ENCODE results near the gene MEF2B. TPM values are rescaled to one million over a fixed set of nuclear protein-coding genes. Genes with fewer than 3 reads are reported as not detected.

MEF2B gene
- total and polyA plus RNA-seq, 2 donors (not counting 3 experiments of a cell fraction or from before 2014, with no cell fraction given), result 0.52 to 1.2 TPM

DNA sequence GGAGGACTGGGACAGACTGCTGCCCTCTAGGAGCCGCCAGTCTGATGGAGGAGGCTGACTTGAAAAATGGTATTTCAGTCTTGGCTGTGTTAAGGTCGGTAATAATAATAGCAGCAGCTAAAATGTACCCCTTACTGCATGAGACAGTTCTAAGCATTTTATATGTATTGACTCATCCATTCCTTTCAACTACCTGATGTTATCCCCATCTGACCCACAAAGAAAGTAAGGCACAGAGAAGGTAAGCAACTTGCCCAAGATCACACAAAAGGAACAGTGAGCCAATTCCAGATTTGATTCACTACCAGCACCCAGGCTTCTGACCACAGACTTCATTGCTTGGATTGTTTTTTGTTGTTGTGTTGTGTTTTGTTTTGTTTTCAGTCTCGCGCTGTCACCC lies 45.7 kb upstream of the MEF2B start:
- Histone ChIP-seq H3K4me2 (ENCODE audit: insufficient read depth, low read length) (no peak overlapping the region), H3K27ac (ENCODE audit: insufficient read depth, low read depth, low read length) (no peak overlapping the region), H3K27me3 (ENCODE audit: control insufficient read depth in 2 of 2, insufficient read depth in 2 of 2, low read length in 2 of 2) (peaks cover 10 to 11% of the 10 kb centered on the region in 2 experiments), H2AFZ (ENCODE audit: low read depth, low read length) (no peak overlapping the region), H3K4me1 (ENCODE audit: control insufficient read depth, extremely low read depth, insufficient read depth, low read length) (no peaks in the 10 kb centered on the region), H3K9ac (replicated peaks; ENCODE audit: extremely low read depth, insufficient read depth, low read length) (no peak overlapping the region), H3K9me3 (replicated peaks; ENCODE audit: control insufficient read depth, insufficient read depth, low read length) (no peaks in the 10 kb centered on the region), H3K9me1 (replicated peaks; ENCODE audit: control insufficient read depth, extremely low read depth, insufficient read depth, low read length) (no peaks in the 10 kb centered on the region), H3K4me3 (replicated peaks in 1 of 3; ENCODE audit: insufficient read depth in 1 of 3, low read depth in 1 of 3, low read length in 3 of 3) (no peak overlapping the region), H3K36me3 (ENCODE audit: control insufficient read depth in 2 of 2, extremely low read depth in 1 of 2, insufficient read depth in 2 of 2, low read length in 2 of 2) (no peaks in the 10 kb centered on the region), H4K20me1 (replicated peaks; ENCODE audit: control insufficient read depth, extremely low read depth, insufficient read depth, low read length) (no peaks in the 10 kb centered on the region), H3K79me2 (ENCODE audit: control insufficient read depth, insufficient read depth, low read length) (no peaks in the 10 kb centered on the region)
- ChIA-PET CTCF (interaction anchor here (1.5 to 2.9 kb wide), 2 partner anchors 9 to 14 kb away, joined by 8 to 9 read pairs; no protein-coding TSS in a partner anchor), POLR2A (interaction anchor here (0.6 kb wide), 1 partner anchor 1001 kb away, joined by 3 read pairs; no protein-coding TSS in a partner anchor)
- no TSS peak for BruUV-seq (replicated peaks)
- intact Hi-C loops (cut with micrococcal nuclease) (no loop called here), dilution Hi-C loops (cut with MboI; ENCODE audit: extremely low pct_ligation_motif_present, low sequenced_read_pairs) (no loop called here)
- DNase-seq (ENCODE audit: low read depth, low spot score), result no peak
- no peak for TF ChIP-seq POLR2AphosphoS5 (IDR thresholded peaks at IDR 0.05; ENCODE audit: insufficient read depth, low read depth, low read length)
- TF ChIP-seq EZH2 (IDR thresholded peaks at IDR 0.05; ENCODE audit: borderline replicate concordance, low read depth, low read length, severe bottlenecking), result no peak
- TF ChIP-seq, protein P1, sequence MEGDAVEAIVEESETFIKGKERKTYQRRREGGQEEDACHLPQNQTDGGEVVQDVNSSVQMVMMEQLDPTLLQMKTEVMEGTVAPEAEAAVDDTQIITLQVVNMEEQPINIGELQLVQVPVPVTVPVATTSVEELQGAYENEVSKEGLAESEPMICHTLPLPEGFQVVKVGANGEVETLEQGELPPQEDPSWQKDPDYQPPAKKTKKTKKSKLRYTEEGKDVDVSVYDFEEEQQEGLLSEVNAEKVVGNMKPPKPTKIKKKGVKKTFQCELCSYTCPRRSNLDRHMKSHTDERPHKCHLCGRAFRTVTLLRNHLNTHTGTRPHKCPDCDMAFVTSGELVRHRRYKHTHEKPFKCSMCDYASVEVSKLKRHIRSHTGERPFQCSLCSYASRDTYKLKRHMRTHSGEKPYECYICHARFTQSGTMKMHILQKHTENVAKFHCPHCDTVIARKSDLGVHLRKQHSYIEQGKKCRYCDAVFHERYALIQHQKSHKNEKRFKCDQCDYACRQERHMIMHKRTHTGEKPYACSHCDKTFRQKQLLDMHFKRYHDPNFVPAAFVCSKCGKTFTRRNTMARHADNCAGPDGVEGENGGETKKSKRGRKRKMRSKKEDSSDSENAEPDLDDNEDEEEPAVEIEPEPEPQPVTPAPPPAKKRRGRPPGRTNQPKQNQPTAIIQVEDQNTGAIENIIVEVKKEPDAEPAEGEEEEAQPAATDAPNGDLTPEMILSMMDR (IDR thresholded peaks at IDR 0.05; ENCODE audit: extremely low read depth in 1 of 2, insufficient read depth in 1 of 2, low read depth in 1 of 2, low read length in 2 of 2), result no peak
- TF ChIP-seq FOS (IDR thresholded peaks at IDR 0.05; ENCODE audit: borderline replicate concordance, insufficient read depth, low read length), result no peak
- TF ChIP-seq POLR2A (IDR thresholded peaks at IDR 0.05; ENCODE audit: low read depth, low read length), result no peak
- TF ChIP-seq MYC (IDR thresholded peaks at IDR 0.05; ENCODE audit: low read depth, low read length), result no peak
- no peak for TF ChIP-seq GATA2 (IDR thresholded peaks at IDR 0.05; ENCODE audit: insufficient read depth, insufficient read length, low read depth, low read length)
- TF ChIP-seq JUN (IDR thresholded peaks at IDR 0.05; ENCODE audit: borderline replicate concordance, insufficient read depth, insufficient read length, low read depth), result no peak
- TF ChIP-seq, protein P2, sequence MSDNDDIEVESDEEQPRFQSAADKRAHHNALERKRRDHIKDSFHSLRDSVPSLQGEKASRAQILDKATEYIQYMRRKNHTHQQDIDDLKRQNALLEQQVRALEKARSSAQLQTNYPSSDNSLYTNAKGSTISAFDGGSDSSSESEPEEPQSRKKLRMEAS (IDR thresholded peaks at IDR 0.05; ENCODE audit: insufficient read depth, insufficient read length), result no peak
- no peak for FAIRE-seq
